GM21786 (cell line): Measurements from ENCODE around the gene MS4A13.
"Not testable (repeated sequence)": the region's sequence is repeated elsewhere in the genome, so short reads cannot be mapped to it uniquely, and the experiment has no call there.

Experiments used
- ATAC-seq: cut with Tn5 transposase; IDR thresholded peaks from one replicate; pipeline ENCODE4 v1.9.1; 2021; ENCODE audit not compliant: unreplicated experiment

MS4A13 gene

GRCh38 chr11:60515144-60515855 lies at the start of gene MS4A13:
Gene MS4A13, plus strand, starts transcription at chr11:60515392. Its CDS starts 2,692 bp downstream, at chr11:60518084.
- no peak for ATAC-seq

DNA sequence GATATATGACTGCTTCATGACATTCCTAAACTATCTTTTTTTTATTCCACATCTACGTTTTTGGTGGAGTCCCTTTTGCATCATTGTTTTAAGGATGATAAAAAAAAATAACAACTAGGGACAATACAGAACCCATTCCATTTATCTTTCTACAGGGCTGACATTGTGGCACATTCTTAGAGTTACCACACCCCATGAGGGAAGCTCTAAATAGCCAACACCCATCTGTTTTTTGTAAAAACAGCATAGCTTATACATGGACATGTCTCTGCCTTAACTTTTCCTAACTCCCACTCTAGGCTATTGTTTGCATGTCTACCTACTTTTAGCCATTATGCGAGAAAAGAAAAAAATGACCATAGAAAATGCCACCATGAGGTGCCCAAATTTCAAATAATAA lies 46.4 kb upstream of the MS4A13 start:
- no peak for ATAC-seq

DNA sequence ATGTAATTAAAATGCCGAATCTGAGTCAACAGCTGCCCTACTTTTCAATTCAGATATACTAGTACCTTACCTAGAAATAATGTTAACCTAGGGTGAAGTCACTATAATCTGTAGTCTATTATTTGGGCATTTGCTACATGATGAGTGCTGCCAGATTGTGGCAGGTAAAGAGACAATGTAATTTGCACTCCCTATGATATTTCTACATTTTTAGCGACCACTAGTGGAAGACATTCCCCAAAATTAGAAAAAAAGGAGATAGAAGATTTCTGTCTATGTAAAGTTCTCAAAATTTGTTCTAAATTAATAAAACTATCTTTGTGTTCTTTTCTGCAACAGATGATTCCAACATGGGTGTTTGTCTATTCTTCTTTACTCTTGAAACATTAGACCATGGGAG lies 45.5 kb upstream of the MS4A13 start:
- ATAC-seq = no peak

DNA sequence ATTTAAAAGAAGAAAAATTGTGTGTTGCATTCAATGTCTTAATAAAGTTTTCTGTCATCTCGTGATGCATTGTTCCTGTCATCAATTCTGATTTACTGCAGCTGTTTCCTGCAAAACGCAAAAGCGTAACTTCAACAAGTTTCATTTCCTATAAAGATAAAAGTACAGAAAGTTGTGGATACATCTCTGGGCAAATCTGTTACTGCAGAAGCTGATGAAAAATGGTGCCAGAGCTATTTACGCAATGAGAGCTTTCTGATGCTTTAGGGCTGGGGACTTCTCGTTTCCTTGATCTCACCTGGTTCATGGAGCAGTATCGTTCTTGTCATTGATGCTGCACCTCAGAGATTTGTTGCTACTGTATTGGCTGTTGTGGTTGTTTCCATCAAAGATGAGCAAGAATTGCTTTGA lies 38.2 kb upstream of the MS4A13 start:
- peak; percentile 47 for ATAC-seq

DNA sequence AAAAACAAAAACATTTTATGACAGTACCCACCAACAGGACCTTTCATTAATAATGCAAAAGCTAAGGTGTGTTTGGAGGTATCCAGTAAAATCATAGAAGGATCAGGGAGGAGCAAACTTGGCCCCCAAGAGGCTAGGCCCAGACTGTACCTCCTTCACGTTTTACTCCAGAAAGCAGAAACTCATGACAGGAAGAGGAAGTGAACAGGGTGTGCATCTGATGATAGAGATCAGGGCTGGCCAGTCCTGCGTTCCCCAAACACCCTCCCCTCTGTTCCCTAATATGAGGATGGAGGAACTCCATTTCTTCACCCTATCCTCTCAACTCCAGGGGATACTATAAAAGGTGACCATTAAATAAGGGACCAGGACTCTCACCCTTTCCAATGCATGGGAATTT lies 32.8 kb upstream of the MS4A13 start:
- no peak for ATAC-seq

GRCh38 chr11:60485987-60486386 lies 29.2 kb upstream of the MS4A13 start:
- peak; percentile 95 for ATAC-seq

DNA sequence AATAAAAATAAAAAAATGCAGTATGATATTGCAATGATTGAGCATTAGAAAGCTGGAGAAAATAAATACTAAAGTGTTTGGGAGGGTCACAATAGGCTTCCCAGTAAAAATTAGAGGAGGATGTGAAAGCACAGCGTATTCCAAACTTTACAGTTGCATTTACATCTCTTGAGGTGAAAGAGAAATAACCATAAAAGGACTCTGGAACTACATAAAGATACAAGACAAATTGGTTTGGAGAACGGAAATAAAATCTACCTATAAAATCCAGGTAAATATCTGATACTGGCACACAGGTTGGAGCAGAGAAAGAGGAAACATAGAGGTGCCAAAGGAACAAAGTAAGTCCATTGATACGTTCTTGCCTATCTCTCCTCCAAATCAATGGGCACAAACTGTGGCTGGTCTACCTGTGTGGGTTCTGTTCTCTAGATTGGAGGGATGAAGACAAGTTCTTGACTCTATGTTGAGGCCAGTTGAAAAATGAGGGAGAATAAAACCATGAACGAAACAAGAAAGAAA lies 22.6 kb upstream of the MS4A13 start, which contains the start of gene MS4A12:
MS4A12 (plus strand) TSS at position 291 of the 522 bp plus-strand sequence. CDS start 4,541 bp downstream, outside the sequence.
- no peak for ATAC-seq

- ATAC-seq = no peak
Measured at GRCh38 chr11:60493454-60493853, 21.7 kb upstream of the MS4A13 start.

DNA sequence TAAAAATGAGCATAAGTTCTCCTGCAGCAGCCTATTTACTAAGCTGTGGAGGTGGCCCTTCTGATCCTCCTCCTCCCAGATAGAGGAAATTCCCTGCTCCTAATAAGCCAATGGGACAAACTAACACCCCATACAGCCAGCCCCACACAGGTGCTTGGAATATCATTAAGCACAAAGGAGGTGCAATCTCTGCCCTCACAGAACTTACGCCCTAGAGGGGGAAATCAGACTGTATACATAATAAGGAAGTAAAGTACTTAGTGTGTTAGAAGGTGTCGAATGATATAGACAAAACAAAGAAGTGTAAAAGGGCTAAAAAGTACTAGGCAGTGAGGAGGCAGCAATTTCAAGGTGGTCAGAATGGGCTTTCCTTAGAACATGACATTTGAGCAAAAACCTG lies 16.8 kb upstream of the MS4A13 start:
- ATAC-seq = no peak

DNA sequence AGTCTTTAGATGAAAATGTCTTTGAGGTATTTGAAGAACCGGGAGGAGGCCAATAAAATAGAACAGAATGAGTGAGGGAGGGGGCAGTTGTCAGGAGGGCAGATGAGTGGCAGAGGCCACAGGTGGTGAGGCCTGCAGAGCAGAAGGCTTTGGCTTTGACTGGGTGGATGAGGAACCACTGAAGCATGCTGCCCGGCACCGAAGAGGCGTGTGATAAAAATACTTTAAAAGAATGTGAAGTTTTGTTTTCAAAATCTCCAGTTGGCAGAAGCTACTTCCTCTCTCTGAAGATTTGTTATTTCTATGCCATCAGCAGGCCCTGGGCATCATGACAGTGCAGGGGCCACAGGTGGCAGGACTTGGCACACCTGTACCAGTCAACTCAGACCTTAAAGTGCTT lies 16.3 kb upstream of the MS4A13 start:
- ATAC-seq = no peak

DNA sequence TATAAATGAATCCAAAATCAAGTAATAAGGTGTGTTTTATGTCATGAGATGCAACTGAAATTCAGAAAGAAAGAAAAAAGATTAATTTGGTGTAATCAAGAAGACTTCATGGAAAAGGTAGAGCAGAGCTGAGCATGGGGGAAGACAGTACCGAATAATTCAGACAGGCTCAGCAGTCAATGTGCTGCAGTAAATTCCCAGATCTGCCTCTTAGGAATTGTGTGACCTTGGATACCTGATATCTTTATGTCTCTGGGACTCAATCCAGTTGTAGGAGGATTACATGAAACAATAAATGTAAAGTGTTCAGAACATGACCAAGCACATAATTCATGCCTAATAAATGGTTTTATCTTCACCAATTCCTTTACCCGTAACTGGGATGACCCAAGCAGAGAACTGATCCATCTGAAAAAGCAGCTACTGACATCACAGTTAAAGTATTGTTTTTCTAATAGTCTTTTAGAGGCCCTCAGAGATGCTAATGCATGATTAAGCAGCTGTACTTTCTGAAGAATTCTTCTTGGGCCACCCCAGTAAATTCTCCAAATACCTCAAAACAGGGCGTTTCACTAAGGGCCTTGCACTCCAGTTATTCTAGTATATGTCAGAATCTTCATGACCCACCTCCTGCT lies 14.8 kb upstream of the MS4A13 start:
- no peak for ATAC-seq

GRCh38 chr11:60502221-60502775 lies 12.9 kb upstream of the MS4A13 start:
- ATAC-seq = peak; percentile 39

GRCh38 chr11:60504219-60504905 lies 10.8 kb upstream of the MS4A13 start:
- ATAC-seq = no peak

DNA sequence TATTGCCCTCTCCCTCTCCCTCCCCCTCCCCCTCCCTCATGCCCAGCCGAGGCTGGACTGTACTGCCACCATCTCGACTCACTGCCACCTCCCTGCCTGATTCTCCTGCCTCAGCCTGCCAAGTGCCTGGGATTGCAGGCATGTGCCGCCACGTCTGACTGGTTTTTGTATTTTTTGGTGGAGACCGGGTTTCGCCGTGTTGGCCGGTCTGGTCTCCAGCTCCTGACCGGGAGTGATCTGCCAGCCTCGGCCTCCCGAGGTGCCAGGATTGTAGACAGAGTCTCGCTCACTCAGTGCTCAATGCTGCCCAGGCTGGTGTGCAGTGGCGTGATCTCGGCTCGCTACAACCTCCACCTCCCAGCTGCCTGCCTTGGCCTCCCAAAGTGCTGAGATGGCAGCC lies 5.6 kb upstream of the MS4A13 start:
- not testable (repeated sequence) for ATAC-seq

- ATAC-seq = not testable (repeated sequence)
Measured at GRCh38 chr11:60510209-60510608, 5.0 kb upstream of the MS4A13 start.

GRCh38 chr11:60511393-60511792 lies 3.8 kb upstream of the MS4A13 start:
- ATAC-seq = no peak

DNA sequence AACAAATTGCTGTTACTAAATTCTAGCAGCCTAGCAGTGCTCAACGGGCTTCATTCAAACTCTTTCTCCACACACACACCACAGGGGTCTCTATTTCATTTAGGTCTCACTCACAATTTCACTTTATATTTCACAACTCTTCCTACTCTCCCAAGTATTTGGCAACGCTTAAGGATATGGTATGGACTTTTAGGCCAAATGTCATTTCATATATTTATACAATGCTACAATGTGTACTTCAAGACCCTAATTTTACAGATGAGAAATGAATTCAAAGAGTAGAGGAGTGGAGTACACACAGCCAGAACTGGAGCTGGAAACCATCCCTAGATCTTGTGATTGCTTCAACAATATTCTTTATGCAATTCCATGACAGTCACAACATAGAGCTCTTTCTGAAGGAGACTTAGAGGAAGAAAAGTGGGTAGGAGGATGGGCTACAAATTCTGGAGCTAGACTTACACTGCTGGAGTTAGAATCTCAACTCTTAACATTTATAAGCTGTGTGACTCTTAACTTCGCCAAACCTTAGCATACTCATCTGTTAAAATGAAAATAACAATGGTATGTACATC lies 2.5 kb upstream of the MS4A13 start:
- ATAC-seq = no peak

GRCh38 chr11:60513496-60514460 lies 1.4 kb upstream of the MS4A13 start:
- no peak for ATAC-seq

DNA sequence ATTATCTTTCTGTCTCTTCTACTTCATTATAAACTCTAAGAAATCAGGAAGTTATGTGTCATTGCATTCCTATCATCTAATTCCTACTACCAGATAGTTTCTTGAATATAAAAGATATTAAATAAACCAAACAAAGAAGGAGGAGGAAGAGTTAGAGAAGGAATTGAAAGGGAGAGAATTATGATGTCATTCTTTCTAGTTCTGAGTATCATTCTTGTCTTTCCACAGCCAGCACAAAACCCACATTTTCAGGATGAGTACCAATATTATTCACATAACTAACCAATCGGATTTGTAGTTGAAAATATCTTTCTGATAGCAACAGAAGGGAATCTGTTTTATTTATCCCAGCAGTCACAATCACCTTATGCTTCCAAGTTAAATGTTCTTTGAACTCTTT lies 13.3 kb downstream of the MS4A13 start:
- no peak for ATAC-seq

GRCh38 chr11:60528934-60529333 lies 13.7 kb downstream of the MS4A13 start:
- peak; percentile 92 for ATAC-seq
